ENCODE measurements around the gene WDR45B. TPM values are rescaled to one million over a fixed set of nuclear protein-coding genes. Genes with fewer than 3 reads are reported as not detected.

Gene WDR45B
- total RNA-seq, 1 experiment from 2014 or later, result 96.5 TPM

DNA sequence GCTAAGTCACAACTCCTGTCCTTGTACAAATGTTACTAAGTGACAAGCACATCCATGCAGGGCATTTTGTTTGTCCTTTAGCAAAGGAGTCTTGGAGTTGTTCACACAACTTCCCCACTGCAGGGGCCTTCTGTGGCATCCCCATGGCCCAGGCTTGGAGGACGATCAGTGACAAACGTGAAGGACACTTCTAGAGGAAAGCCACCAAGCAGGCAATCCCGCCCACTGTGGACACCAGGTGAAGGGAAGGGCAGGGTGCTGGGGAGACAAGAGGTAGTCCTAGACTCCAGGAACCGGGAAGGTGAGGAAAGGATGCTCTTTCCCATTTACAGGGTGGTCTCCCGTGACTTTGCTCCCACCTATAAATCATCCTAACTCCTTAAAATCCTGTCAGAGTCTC, 4.1 kb downstream of the WDR45B start:
- no peaks in the 10 kb centered on the region for H3K27me3 Mint-ChIP-seq (ENCODE audit: low read depth)
- H3K4me3 Mint-ChIP-seq, result no peak overlapping the region
- H3K36me3 Mint-ChIP-seq, result peaks cover 31% of the 10 kb centered on the region
- POLR2A ChIA-PET, result no interaction called here
- H3K4me1 Mint-ChIP-seq, result peaks cover 13% of the 10 kb centered on the region
- DNase-seq (ENCODE audit: low spot score), result no peak
- CTCF ChIA-PET, result no interaction called here
- ATAC-seq, result no peak
- no peak overlapping the region for H3K27ac Mint-ChIP-seq
- no peaks in the 10 kb centered on the region for H3K9me3 Mint-ChIP-seq
- TF ChIP-seq ZNF423 (CRISPR knock-in tag; IDR thresholded peaks at IDR 0.05) (no peak), TP53 (CRISPR knock-in tag; IDR thresholded peaks at IDR 0.05) (no peak), KAT7 (CRISPR knock-in tag; IDR thresholded peaks at IDR 0.05; ENCODE audit: borderline replicate concordance) (no peak), ETV6 (CRISPR knock-in tag; IDR thresholded peaks at IDR 0.05) (no peak)
- TF ChIP-seq, protein P1, sequence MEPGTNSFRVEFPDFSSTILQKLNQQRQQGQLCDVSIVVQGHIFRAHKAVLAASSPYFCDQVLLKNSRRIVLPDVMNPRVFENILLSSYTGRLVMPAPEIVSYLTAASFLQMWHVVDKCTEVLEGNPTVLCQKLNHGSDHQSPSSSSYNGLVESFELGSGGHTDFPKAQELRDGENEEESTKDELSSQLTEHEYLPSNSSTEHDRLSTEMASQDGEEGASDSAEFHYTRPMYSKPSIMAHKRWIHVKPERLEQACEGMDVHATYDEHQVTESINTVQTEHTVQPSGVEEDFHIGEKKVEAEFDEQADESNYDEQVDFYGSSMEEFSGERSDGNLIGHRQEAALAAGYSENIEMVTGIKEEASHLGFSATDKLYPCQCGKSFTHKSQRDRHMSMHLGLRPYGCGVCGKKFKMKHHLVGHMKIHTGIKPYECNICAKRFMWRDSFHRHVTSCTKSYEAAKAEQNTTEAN (CRISPR knock-in tag; IDR thresholded peaks at IDR 0.05), result no peak

DNA sequence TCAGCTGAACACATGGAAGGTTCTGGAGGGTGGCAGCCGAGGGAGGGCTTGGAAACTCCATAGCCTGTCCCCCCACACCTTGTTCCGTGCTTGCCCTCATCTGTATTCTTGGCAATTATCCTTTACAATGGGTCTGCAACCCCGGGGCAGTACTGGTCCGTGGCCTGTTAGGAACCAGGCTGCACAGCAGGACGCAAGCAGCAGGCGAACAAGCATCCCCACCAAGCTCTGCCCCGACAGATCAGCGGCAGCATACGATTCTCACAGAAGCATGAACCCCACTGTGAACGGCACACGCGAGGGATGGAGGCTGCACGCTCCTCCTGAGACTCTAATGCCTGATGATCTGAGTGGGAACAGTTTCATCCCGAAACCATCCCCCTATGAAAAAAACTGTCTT, 6.2 kb downstream of the WDR45B start:
- DNase-seq (ENCODE audit: low spot score) (no peak), ATAC-seq (no peak)
- Mint-ChIP-seq H3K27me3 (ENCODE audit: low read depth) (no peaks in the 10 kb centered on the region), H3K4me3 (no peak overlapping the region), H3K9me3 (no peaks in the 10 kb centered on the region), H3K4me1 (peaks cover 17% of the 10 kb centered on the region), H3K27ac (no peak overlapping the region; the same call in 1 of the 2 replicates), H3K36me3 (peaks cover 38% of the 10 kb centered on the region)
- no peak for TF ChIP-seq GRHL2 (CRISPR knock-in tag; IDR thresholded peaks at IDR 0.05; ENCODE audit: insufficient replicate concordance, severe bottlenecking)
- ChIA-PET POLR2A (no interaction called here), CTCF (no interaction called here)

DNA sequence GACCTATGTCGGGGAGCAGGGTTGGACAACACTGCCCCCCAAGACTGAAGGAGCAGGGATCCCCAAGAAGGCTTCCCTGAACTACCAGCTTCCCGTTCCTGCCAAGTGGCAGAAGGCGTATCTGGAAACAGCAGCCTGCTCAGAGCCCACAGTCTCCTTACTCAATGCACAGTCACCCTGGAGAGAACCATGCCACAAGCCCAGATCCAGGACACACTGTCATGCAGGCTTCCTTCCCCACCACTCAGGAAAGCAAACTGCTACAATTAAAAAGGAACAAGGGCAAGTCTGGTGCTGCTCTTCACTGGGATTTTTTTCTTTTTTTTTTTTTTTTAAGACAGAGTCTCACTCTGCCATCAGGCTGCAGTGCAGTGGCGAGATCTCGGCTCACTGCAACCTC, 8.2 kb downstream of the WDR45B start:
- peaks cover 43% of the 10 kb centered on the region for H3K36me3 Mint-ChIP-seq
- H3K27ac Mint-ChIP-seq, result no peak overlapping the region
- 0 out of 2 replicates have a peak, but pooled peaks cover 4% of the 10 kb centered on the region for H3K4me1 Mint-ChIP-seq
- H3K4me3 Mint-ChIP-seq, result no peak overlapping the region
- CTCF ChIA-PET, result no interaction called here
- no peaks in the 10 kb centered on the region for H3K9me3 Mint-ChIP-seq
- ATAC-seq (no peak), DNase-seq (ENCODE audit: low spot score) (no peak)
- POLR2A ChIA-PET, result no interaction called here
- H3K27me3 Mint-ChIP-seq (ENCODE audit: low read depth), result no peaks in the 10 kb centered on the region
- TF ChIP-seq ZNF396 (CRISPR knock-in tag; IDR thresholded peaks at IDR 0.05; ENCODE audit: borderline replicate concordance), result no peak
- TF ChIP-seq, protein P2, sequence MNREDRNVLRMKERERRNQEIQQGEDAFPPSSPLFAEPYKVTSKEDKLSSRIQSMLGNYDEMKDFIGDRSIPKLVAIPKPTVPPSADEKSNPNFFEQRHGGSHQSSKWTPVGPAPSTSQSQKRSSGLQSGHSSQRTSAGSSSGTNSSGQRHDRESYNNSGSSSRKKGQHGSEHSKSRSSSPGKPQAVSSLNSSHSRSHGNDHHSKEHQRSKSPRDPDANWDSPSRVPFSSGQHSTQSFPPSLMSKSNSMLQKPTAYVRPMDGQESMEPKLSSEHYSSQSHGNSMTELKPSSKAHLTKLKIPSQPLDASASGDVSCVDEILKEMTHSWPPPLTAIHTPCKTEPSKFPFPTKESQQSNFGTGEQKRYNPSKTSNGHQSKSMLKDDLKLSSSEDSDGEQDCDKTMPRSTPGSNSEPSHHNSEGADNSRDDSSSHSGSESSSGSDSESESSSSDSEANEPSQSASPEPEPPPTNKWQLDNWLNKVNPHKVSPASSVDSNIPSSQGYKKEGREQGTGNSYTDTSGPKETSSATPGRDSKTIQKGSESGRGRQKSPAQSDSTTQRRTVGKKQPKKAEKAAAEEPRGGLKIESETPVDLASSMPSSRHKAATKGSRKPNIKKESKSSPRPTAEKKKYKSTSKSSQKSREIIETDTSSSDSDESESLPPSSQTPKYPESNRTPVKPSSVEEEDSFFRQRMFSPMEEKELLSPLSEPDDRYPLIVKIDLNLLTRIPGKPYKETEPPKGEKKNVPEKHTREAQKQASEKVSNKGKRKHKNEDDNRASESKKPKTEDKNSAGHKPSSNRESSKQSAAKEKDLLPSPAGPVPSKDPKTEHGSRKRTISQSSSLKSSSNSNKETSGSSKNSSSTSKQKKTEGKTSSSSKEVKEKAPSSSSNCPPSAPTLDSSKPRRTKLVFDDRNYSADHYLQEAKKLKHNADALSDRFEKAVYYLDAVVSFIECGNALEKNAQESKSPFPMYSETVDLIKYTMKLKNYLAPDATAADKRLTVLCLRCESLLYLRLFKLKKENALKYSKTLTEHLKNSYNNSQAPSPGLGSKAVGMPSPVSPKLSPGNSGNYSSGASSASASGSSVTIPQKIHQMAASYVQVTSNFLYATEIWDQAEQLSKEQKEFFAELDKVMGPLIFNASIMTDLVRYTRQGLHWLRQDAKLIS (CRISPR knock-in tag; IDR thresholded peaks at IDR 0.05; ENCODE audit: borderline replicate concordance), result no peak
- TF ChIP-seq, protein P3, sequence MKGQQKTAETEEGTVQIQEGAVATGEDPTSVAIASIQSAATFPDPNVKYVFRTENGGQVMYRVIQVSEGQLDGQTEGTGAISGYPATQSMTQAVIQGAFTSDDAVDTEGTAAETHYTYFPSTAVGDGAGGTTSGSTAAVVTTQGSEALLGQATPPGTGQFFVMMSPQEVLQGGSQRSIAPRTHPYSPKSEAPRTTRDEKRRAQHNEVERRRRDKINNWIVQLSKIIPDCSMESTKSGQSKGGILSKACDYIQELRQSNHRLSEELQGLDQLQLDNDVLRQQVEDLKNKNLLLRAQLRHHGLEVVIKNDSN (CRISPR knock-in tag; IDR thresholded peaks at IDR 0.05), result no peak
- TF ChIP-seq, protein P4, sequence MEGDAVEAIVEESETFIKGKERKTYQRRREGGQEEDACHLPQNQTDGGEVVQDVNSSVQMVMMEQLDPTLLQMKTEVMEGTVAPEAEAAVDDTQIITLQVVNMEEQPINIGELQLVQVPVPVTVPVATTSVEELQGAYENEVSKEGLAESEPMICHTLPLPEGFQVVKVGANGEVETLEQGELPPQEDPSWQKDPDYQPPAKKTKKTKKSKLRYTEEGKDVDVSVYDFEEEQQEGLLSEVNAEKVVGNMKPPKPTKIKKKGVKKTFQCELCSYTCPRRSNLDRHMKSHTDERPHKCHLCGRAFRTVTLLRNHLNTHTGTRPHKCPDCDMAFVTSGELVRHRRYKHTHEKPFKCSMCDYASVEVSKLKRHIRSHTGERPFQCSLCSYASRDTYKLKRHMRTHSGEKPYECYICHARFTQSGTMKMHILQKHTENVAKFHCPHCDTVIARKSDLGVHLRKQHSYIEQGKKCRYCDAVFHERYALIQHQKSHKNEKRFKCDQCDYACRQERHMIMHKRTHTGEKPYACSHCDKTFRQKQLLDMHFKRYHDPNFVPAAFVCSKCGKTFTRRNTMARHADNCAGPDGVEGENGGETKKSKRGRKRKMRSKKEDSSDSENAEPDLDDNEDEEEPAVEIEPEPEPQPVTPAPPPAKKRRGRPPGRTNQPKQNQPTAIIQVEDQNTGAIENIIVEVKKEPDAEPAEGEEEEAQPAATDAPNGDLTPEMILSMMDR (IDR thresholded peaks at IDR 0.05), result no peak

DNA sequence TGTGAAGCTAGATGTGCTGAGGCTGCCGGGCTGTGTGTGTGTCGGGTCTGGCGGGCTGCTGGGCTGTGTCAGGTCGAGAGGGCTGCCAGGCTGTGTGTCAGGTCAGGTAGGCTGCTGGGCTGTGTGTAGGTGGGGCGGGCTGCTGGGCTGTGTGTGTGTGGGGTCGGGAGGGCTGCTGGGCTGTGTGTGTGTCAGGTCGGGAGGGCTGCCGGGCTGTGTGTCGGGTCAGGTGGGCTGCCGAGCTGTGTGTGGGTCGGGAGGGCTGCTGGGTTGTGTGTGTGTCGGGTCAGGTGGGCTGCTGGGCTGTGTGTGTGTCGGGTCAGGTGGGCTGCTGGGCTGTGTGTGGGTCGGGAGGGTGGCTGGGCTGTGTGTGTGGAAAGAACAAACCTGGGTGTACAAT, 8.6 kb downstream of the WDR45B start:
- DNase-seq (ENCODE audit: low spot score), result no peak
- H3K4me1 Mint-ChIP-seq, result 0 out of 2 replicates have a peak, but pooled peaks cover 4% of the 10 kb centered on the region
- no peaks in the 10 kb centered on the region for H3K9me3 Mint-ChIP-seq
- H3K36me3 Mint-ChIP-seq, result peaks cover 45% of the 10 kb centered on the region
- H3K27ac Mint-ChIP-seq, result no peak overlapping the region
- H3K27me3 Mint-ChIP-seq (ENCODE audit: low read depth), result no peaks in the 10 kb centered on the region
- TF ChIP-seq SP1 (CRISPR knock-in tag; conservative IDR thresholded peaks at IDR 0.05), result no peak
- TF ChIP-seq, protein P5, sequence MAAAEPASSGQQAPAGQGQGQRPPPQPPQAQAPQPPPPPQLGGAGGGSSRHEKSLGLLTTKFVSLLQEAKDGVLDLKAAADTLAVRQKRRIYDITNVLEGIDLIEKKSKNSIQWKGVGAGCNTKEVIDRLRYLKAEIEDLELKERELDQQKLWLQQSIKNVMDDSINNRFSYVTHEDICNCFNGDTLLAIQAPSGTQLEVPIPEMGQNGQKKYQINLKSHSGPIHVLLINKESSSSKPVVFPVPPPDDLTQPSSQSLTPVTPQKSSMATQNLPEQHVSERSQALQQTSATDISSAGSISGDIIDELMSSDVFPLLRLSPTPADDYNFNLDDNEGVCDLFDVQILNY (CRISPR knock-in tag; IDR thresholded peaks at IDR 0.05), result no peak
- ATAC-seq, result no peak
- CTCF ChIA-PET, result no interaction called here
- H3K4me3 Mint-ChIP-seq, result no peak overlapping the region
- POLR2A ChIA-PET, result no interaction called here
